Nephron (organoid): ENCODE results near the gene S100PBP.
"Not testable (repeated sequence)": the region's sequence is repeated elsewhere in the genome, so short reads cannot be mapped to it uniquely, and the experiment has no call there.

Experiments used
- H3K27ac Mint-ChIP-seq, 3 experiments: 2 replicates each; pipeline ENCODE4 v1.8.0; 2020; ENCODE audit warnings: mixed read lengths in 3 of 3, mild to moderate bottlenecking in 2 of 3, moderate library complexity in 1 of 3
- H3K27me3 Mint-ChIP-seq: 2 replicates; pipeline ENCODE4 v1.8.0; 2021; ENCODE audit warnings: low read depth, mild to moderate bottlenecking, moderate library complexity, mixed read lengths
- H3K36me3 Mint-ChIP-seq: 2 replicates; pipeline ENCODE4 v1.8.0; 2020; ENCODE audit warnings: low read depth, mixed read lengths
- H3K4me1 Mint-ChIP-seq: 2 replicates; pipeline ENCODE4 v1.8.0; 2020; ENCODE audit warnings: mixed read lengths
- H3K4me3 Mint-ChIP-seq, 3 experiments: 2 replicates each; pipeline ENCODE4 v1.8.0; 2020; ENCODE audit warnings: mild to moderate bottlenecking in 3 of 3, mixed read lengths in 3 of 3, moderate library complexity in 2 of 3
- H3K9me3 Mint-ChIP-seq: 2 replicates; pipeline ENCODE4 v1.8.0; 2020; ENCODE audit warnings: mixed read lengths
- TF ChIP-seq, protein P1 (sequence below), 3 experiments: fragments of 200-600 bp; sonication (generic); IDR thresholded peaks; one replicate each; pipeline ENCODE4 v1.5.0; 2021; ENCODE audit warnings: antibody characterized with exemption in 3 of 3; ENCODE audit not compliant: unreplicated experiment in 3 of 3

S100PBP gene

DNA sequence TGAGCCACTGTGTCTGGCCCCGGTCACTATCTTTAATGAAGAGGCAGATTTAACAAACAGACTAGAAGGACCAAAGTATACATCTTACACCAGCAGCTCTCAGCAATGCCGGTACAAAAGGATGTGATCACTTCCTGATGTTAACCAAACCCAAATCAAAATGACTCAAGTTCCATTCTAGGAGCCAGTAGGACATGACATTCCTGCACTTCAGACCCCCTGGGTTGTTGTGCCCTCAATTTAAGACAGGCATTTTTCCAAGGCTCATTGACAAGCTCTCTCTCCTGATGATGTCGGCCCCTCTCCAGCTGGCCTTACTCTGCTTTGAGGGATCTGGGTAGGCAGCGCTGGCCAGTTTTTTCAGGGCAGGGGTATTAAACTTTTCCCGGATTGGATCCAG is 35.4 kb upstream of the S100PBP start:
- Mint-ChIP-seq H3K36me3 (peaks cover 61% of the 10 kb centered on the region), H3K27me3 (no peaks in the 10 kb centered on the region), H3K4me3 (no peak overlapping the region), H3K4me1 (no peaks in the 10 kb centered on the region), H3K9me3 (no peaks in the 10 kb centered on the region), H3K27ac (no peak overlapping the region)
- TF ChIP-seq, protein P1, sequence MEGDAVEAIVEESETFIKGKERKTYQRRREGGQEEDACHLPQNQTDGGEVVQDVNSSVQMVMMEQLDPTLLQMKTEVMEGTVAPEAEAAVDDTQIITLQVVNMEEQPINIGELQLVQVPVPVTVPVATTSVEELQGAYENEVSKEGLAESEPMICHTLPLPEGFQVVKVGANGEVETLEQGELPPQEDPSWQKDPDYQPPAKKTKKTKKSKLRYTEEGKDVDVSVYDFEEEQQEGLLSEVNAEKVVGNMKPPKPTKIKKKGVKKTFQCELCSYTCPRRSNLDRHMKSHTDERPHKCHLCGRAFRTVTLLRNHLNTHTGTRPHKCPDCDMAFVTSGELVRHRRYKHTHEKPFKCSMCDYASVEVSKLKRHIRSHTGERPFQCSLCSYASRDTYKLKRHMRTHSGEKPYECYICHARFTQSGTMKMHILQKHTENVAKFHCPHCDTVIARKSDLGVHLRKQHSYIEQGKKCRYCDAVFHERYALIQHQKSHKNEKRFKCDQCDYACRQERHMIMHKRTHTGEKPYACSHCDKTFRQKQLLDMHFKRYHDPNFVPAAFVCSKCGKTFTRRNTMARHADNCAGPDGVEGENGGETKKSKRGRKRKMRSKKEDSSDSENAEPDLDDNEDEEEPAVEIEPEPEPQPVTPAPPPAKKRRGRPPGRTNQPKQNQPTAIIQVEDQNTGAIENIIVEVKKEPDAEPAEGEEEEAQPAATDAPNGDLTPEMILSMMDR (IDR thresholded peaks at IDR 0.05; ENCODE audit: unreplicated experiment in 3 of 3) = no peak

DNA sequence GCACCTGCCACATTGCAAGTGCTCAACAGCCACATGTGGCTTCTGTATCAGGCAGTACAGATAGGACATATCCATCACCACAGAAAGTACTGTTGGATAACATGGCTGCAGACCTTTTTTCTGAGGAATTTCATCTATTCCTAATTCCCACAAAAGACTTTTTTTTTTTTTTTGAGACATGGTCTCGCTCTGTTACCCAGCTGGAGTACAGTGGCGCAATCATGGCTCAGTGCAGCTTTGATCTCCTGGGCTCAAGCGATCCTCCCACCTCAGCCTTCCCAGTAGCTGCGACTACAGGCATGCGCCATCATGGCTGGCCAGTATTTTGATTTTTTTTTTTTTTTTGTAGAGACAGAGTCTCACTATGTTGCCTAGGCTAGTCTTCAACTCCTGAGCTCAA is 33.6 kb upstream of the S100PBP start:
- Mint-ChIP-seq H3K36me3 (peaks cover 55% of the 10 kb centered on the region), H3K27me3 (no peaks in the 10 kb centered on the region), H3K4me1 (no peaks in the 10 kb centered on the region), H3K4me3 (no peak overlapping the region), H3K27ac (peak overlapping the region in 1 of 3 experiments; percentile 2), H3K9me3 (no peaks in the 10 kb centered on the region)
- TF ChIP-seq, protein P1 (IDR thresholded peaks at IDR 0.05; ENCODE audit: unreplicated experiment in 3 of 3) = no peak

DNA sequence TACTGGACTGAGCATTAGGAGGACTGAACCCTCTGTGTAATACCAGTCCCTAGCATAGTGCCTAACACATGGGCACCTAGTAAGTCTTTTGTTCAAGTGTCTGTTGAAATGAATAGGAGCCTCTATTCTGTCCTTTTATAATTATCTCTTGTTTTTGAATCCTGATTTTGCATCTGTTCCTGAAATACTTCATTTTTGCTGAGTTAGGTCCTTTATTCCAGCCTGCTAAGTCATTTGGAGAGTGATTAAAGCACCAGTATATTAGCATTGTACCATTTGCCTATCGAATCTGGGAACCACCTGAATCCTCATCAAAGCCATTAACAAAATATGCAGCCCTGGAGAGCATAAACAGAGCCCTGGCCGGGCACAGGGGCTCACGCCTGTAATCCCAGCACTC is 32.6 kb upstream of the S100PBP start:
- H3K27ac Mint-ChIP-seq = no peak overlapping the region
- no peak overlapping the region for H3K4me3 Mint-ChIP-seq
- H3K4me1 Mint-ChIP-seq = no peaks in the 10 kb centered on the region
- H3K36me3 Mint-ChIP-seq = peaks cover 46% of the 10 kb centered on the region
- TF ChIP-seq, protein P1 (IDR thresholded peaks at IDR 0.05; ENCODE audit: unreplicated experiment in 3 of 3) = no peak
- no peaks in the 10 kb centered on the region for H3K27me3 Mint-ChIP-seq
- H3K9me3 Mint-ChIP-seq = no peaks in the 10 kb centered on the region

DNA sequence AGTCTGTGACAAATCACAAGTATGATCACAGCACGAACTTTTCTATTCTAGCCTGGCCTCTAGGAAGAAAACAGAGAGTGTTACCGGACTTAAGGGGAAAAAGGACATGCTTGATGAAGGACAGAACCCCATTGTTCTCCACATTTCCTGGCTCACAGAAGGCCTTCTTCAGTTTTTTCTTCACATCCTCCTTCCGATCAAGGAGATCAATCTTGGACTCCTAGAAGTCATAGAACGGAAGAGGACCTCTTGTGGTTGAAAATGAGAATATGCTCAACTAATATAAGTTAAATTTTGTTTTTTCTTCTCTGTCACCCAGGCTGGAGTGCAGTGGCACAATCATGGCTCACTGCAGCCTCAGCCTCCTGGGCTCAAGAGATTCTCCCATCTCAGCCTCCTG is 30.6 kb upstream of the S100PBP start:
- peak overlapping the region in 1 of 3 experiments; percentile 23 for H3K27ac Mint-ChIP-seq
- no peaks in the 10 kb centered on the region for H3K27me3 Mint-ChIP-seq
- H3K4me1 Mint-ChIP-seq = no peaks in the 10 kb centered on the region
- H3K36me3 Mint-ChIP-seq = peaks cover 43% of the 10 kb centered on the region
- TF ChIP-seq, protein P1 (IDR thresholded peaks at IDR 0.05; ENCODE audit: unreplicated experiment in 3 of 3) = peak; percentile 35 to 48 (median 38)
- no peaks in the 10 kb centered on the region for H3K9me3 Mint-ChIP-seq
- H3K4me3 Mint-ChIP-seq = no peak overlapping the region

DNA sequence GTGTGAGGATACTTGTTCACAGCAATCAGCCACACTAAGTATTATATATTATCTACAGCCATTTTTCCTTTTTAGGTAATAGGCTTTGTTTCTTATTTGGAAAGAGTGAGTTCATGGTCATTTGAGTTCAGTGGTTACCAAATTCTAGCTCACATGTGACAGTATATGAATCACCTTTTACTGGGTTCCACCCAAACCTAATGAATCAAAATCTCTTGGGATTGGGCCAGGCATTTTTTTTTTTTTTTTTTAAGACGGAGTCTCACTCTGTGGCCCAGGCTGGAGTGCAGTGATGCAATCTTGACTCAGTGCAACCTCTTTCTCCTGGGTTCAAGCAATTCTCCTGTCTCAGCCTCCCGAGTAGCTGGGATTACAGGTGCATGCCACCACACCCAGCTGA is 28.1 kb upstream of the S100PBP start:
- H3K4me1 Mint-ChIP-seq, H3K9me3 Mint-ChIP-seq, H3K27me3 Mint-ChIP-seq, H3K4me3 Mint-ChIP-seq, H3K27ac Mint-ChIP-seq: not testable (repeated sequence)
- H3K36me3 Mint-ChIP-seq = peaks cover 48% of the 10 kb centered on the region

DNA sequence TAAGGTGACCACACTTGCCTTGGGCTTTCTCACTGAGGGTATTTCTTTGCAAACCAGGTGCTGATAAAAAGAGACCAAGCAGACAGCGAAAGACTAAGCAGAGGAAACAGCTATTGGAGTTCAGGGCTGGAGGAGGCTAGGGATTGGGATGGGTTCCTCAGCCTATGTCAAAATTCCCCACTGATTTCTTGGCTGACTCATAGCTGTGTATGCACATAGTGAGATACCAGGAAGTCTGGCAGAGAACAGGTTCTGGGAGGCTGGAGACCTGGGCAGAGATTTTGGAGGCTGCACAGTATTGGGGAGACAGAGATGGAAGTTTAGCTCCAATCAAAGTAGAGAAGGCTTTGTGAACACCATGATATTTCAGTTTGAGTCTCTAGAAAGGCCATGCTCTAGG is 25.6 kb upstream of the S100PBP start:
- H3K4me1 Mint-ChIP-seq = no peaks in the 10 kb centered on the region
- TF ChIP-seq, protein P1 (IDR thresholded peaks at IDR 0.05; ENCODE audit: unreplicated experiment in 3 of 3) = no peak
- H3K36me3 Mint-ChIP-seq = peaks cover 41% of the 10 kb centered on the region
- no peaks in the 10 kb centered on the region for H3K27me3 Mint-ChIP-seq
- no peak overlapping the region for H3K4me3 Mint-ChIP-seq
- H3K9me3 Mint-ChIP-seq = no peaks in the 10 kb centered on the region
- no peak overlapping the region for H3K27ac Mint-ChIP-seq

DNA sequence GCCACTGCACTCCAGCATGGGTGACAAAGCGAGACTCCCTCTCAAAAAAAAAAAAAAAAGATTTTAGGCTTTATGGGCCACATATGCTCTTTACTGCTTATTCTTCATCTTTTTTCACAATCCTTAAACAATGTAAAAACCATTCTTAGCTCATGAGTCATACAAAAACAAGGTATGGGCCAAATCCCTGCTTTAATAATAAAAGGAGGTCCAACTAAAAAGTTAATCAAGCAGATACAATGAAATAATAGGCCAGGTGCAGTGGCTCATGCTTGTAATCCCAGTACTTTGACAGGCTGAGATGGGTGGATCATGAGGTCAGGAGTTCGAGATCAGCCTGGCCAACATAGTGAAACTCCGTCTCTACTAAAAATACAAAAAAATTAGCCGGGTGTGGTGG is 21.7 kb upstream of the S100PBP start:
- H3K9me3 Mint-ChIP-seq = not testable (repeated sequence)

More for the DNA sequence above, 21.7 kb upstream of the S100PBP start:
- H3K36me3 Mint-ChIP-seq = peaks cover 53% of the 10 kb centered on the region
- H3K4me1 Mint-ChIP-seq, H3K4me3 Mint-ChIP-seq, H3K27ac Mint-ChIP-seq, H3K27me3 Mint-ChIP-seq: not testable (repeated sequence)
